NT2/D1 (cell line): Measurements from ENCODE around the gene CRK.

Experiments
- DNase-seq: peaks from one replicate; pipeline ENCODE4 v3.0.0-alpha.2; 2011; ENCODE audit warnings: low read depth, low spot score
- H3K27me3 ChIP-seq: 2 replicates; pipeline ENCODE4 v1.6.0; 2011; ENCODE audit warnings: mild to moderate bottlenecking; ENCODE audit not compliant: insufficient read length, insufficient read depth
- H3K36me3 ChIP-seq: 2 replicates; pipeline ENCODE4 v1.6.1; 2011; ENCODE audit warnings: mild to moderate bottlenecking, low read length, mixed read lengths; ENCODE audit not compliant: insufficient read depth, insufficient read length
- H3K4me1 ChIP-seq: 2 replicates; pipeline ENCODE4 v1.5.1; 2011; ENCODE audit not compliant: insufficient read depth, insufficient read length
- H3K4me3 ChIP-seq: 2 replicates; pipeline ENCODE4 v1.5.1; 2011; ENCODE audit warnings: low read depth; ENCODE audit not compliant: insufficient read length
- H3K9ac ChIP-seq: 2 replicates; pipeline ENCODE4 v1.6.0; 2011; ENCODE audit warnings: low read depth; ENCODE audit not compliant: insufficient read length
- H3K9me3 ChIP-seq: 2 replicates; pipeline ENCODE4 v1.5.1; 2011; ENCODE audit warnings: mild to moderate bottlenecking, low read length; ENCODE audit not compliant: insufficient read depth
- SUZ12 ChIP-seq: IDR thresholded peaks from 2 replicates; pipeline ENCODE4 v1.6.1; 2011; ENCODE audit not compliant: insufficient read length, insufficient read depth; ENCODE audit errors: extremely low read depth
- YY1 ChIP-seq: IDR thresholded peaks from 2 replicates; pipeline ENCODE4 v1.6.1; 2011; ENCODE audit not compliant: insufficient read length, insufficient read depth
- ZNF274 ChIP-seq: IDR thresholded peaks from 2 replicates; pipeline ENCODE4 v1.6.1; 2011; ENCODE audit warnings: mild to moderate bottlenecking, low read depth, low read length

CRK gene

GRCh38 chr17:1416414-1416813, 39.6 kb downstream of the CRK start:
- H3K9me3 ChIP-seq: no peaks in the 10 kb centered on the region
- DNase-seq: no peak
- no peak overlapping the region for H3K4me3 ChIP-seq
- TF ChIP-seq ZNF274 (no peak), SUZ12 (no peak), YY1 (no peak)
- H3K27me3 ChIP-seq: no peaks in the 10 kb centered on the region
- peaks cover 7% of the 10 kb centered on the region for H3K36me3 ChIP-seq
- H3K9ac ChIP-seq: no peak overlapping the region
- H3K4me1 ChIP-seq: peaks cover 3% of the 10 kb centered on the region

DNA sequence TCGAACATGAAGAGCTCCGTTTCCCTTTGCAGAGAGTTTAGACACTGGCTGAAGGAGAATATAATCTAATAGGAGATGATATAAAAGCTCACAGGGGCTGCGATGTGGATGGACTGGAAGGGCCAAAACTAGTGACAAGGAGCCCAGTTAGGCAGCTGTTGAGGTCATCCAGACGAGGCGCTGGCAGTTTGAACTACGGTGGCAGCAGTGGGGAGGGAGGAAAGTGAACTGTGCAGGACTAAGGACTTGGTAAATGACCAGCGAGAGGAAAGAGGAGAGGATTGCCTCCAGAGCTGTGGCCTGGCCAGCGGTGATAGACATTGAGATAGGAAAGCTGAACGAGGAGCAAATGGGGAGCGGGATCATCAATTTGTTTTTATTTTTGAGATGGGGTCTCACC, 41.4 kb downstream of the CRK start:
- Histone ChIP-seq H3K9ac (no peak overlapping the region), H3K4me3 (no peak overlapping the region), H3K36me3 (no peaks in the 10 kb centered on the region), H3K9me3 (no peaks in the 10 kb centered on the region), H3K27me3 (no peaks in the 10 kb centered on the region), H3K4me1 (peaks cover 3% of the 10 kb centered on the region)
- TF ChIP-seq ZNF274: no peak
- TF ChIP-seq SUZ12: no peak
- no peak for TF ChIP-seq YY1
- no peak for DNase-seq

- TF ChIP-seq SUZ12: no peak
- no peaks in the 10 kb centered on the region for H3K36me3 ChIP-seq
Observed at GRCh38 chr17:1414001-1414574, 41.9 kb downstream of the CRK start.

DNA sequence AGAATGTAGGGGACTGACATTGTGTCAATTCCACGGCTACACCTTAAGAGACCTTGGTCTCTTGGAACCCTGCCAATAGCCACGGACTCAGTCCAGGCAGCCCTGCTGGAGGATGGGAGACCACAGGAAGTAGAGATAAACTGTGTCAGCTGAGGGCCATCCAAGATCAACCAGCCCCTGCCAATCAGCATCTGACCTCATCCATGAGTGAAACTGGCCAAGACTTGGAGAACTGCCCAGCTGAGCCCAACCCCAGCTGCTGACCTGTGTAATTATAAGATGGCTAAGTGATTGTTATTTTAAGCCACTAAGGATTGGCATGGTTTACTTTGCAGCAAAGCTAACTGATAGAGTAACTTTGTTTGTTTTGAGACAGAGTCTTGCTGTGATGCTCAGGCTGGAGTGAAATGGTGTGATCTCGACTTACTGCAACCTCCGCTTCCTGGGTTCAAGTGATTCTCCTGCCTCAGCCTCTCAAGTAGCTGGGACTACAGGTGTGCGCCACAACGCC, 42.7 kb downstream of the CRK start:
- Histone ChIP-seq H3K4me1 (peaks cover 3% of the 10 kb centered on the region), H3K27me3 (no peaks in the 10 kb centered on the region), H3K9ac (no peak overlapping the region), H3K4me3 (no peak overlapping the region), H3K9me3 (no peaks in the 10 kb centered on the region), H3K36me3 (no peaks in the 10 kb centered on the region)
- no peak for DNase-seq
- TF ChIP-seq SUZ12 (no peak), ZNF274 (no peak), YY1 (no peak)

More at GRCh38 chr17:1414001-1414574, 41.9 kb downstream of the CRK start:
- no peak for DNase-seq
- H3K4me3 ChIP-seq: no peak overlapping the region
- no peaks in the 10 kb centered on the region for H3K27me3 ChIP-seq
- H3K9ac ChIP-seq: no peak overlapping the region
- peaks cover 3% of the 10 kb centered on the region for H3K4me1 ChIP-seq
- no peaks in the 10 kb centered on the region for H3K9me3 ChIP-seq

DNA sequence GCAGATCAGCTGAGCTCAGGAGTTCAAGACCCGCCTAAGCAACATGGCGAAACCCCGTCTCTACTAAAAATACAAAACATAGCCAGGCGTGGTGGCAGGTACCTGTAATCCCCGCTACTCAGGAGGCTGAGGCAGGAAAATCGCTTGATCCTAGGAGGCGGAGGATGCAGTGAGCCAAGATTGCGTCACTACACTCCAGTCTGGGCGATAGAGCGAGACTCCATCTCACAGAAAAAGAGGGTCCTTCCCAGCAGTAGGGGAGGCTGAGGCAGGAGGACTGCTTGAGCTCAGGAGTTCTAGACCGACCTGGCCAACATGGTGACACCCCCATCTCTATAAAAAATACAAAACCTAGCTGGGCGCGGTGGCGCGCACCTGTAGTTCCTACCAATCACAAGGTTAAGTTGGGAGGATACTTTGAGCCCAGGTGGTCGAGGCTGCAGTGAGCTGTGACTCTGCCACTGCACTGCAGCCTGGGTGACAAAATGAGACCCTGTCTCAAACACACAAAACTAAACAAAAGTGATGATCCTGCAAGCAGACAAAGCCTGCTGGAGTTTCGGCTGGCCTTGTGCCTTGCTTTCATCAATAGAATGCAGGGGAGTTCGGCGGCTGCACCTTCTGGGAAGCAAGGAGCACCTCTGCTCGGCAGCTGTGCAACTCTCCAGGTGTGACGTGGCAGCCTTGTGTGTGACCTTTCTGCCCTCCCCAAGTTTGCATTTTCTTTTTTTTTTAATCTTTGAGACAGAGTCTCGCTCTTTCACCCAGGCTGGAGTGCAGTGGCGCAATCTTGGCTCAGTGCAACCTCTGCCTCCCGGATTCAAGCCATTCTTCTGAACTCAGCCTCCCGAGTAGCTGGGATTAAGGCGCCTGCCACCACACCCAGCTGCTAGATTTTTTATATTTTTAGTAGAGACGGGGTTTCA, 43.6 kb downstream of the CRK start:
- no peak overlapping the region for H3K4me3 ChIP-seq
- H3K9ac ChIP-seq: no peak overlapping the region
- no peak for TF ChIP-seq SUZ12
- no peak for TF ChIP-seq ZNF274
- TF ChIP-seq YY1: no peak
- no peaks in the 10 kb centered on the region for H3K27me3 ChIP-seq
- H3K9me3 ChIP-seq: no peaks in the 10 kb centered on the region
- DNase-seq: no peak
- peaks cover 3% of the 10 kb centered on the region for H3K4me1 ChIP-seq
- H3K36me3 ChIP-seq: no peaks in the 10 kb centered on the region

- H3K36me3 ChIP-seq: peaks cover 14% of the 10 kb centered on the region
- peaks cover 3% of the 10 kb centered on the region for H3K4me1 ChIP-seq
- no peak overlapping the region for H3K9ac ChIP-seq
- no peak overlapping the region for H3K4me3 ChIP-seq
- TF ChIP-seq ZNF274 (no peak), YY1 (no peak), SUZ12 (no peak)
- no peaks in the 10 kb centered on the region for H3K9me3 ChIP-seq
- no peaks in the 10 kb centered on the region for H3K27me3 ChIP-seq
- DNase-seq: no peak
Observed at GRCh38 chr17:1402262-1402586, 53.8 kb downstream of the CRK start.

- peak within 1 kb of the TSS; percentile 83 for H3K4me3 ChIP-seq
- H3K4me1 ChIP-seq: peaks cover 5% of the 10 kb centered on the region
- no peaks in the 10 kb centered on the region for H3K27me3 ChIP-seq
- H3K36me3 ChIP-seq: peaks cover 26% of the 10 kb centered on the region
- TF ChIP-seq YY1 (peak; percentile 77), ZNF274 (no peak)
- DNase-seq: peak; percentile 88
- H3K9me3 ChIP-seq: no peaks in the 10 kb centered on the region
- H3K9ac ChIP-seq: peak within 1 kb of the TSS; percentile 97
Observed at GRCh38 chr17:1399679-1400512, 56.1 kb downstream of the CRK start, which contains the start of gene YWHAE. Gene YWHAE, minus strand, starts transcription at chr17:1400222. Its CDS starts 112 bp downstream, at chr17:1400110.
